Activated CD4-positive, alpha-beta T cell treated with anti-CD3 and anti-CD28 coated beads for 36 hours (primary cell): Measurements from ENCODE around the gene ZNF331. TPM values are rescaled to one million over a fixed set of nuclear protein-coding genes. Genes with fewer than 3 reads are reported as not detected.

ENCODE experiments used
- ATAC-seq: fragments of 200-7000 bp; cut with Tn5 transposase; one replicate; pipeline ENCODE4 v1.10.0; 2021; ENCODE audit warnings: mild to moderate bottlenecking, moderate library complexity
- CTCF ChIA-PET: fragments of 350-600 bp; sonication (Branson Sonifier 250); formaldehyde crosslinking; loops from one replicate; lab custom pipeline; 2021; ENCODE audit warnings: antibody characterized with exemption; lab: Charles Lee
- POLR2A ChIA-PET: fragments of 350-600 bp; sonication (Branson Sonifier 250); formaldehyde crosslinking; loops from one replicate; lab custom pipeline; 2021; ENCODE audit warnings: antibody characterized with exemption, inconsistent platforms; lab: Charles Lee
- DNase-seq: peaks from one replicate; pipeline ENCODE4 v3.0.0-alpha.2; 2020
- H3K27ac Mint-ChIP-seq: one replicate; pipeline ENCODE4 v1.8.0; 2021; ENCODE audit warnings: mixed read lengths
- H3K27me3 Mint-ChIP-seq: one replicate; pipeline ENCODE4 v1.8.0; 2021; ENCODE audit warnings: mixed read lengths
- H3K36me3 Mint-ChIP-seq: one replicate; pipeline ENCODE4 v1.8.0; 2021; ENCODE audit warnings: low read depth, mixed read lengths
- H3K4me1 Mint-ChIP-seq: one replicate; pipeline ENCODE4 v1.8.0; 2021; ENCODE audit warnings: mixed read lengths
- H3K4me3 Mint-ChIP-seq: one replicate; pipeline ENCODE4 v1.8.0; 2021; ENCODE audit warnings: mild to moderate bottlenecking, moderate library complexity, mixed read lengths
- H3K9me3 Mint-ChIP-seq: one replicate; pipeline ENCODE4 v1.8.0; 2021; ENCODE audit warnings: low read depth, mixed read lengths
- intact Hi-C, 2 experiments: fragments of 100-400 bp; cut with DNase I in 1 of 2; cut with micrococcal nuclease in 1 of 2; formaldehyde crosslinking; loops; one replicate each; pipeline versions ENCODE4 v1.14.2 to v1.15.1; 2022 to 2024; cut with DNase I, micrococcal nuclease
- total RNA-seq, 2 experiments: library from RNA; stranded (reverse); gene quantifications; one replicate each; pipeline ENCODE4 v1.2.3, GENCODE V29; 2021

The ZNF331 gene
- total RNA-seq, 2 experiments from 2014 or later, result 24.3 to 29.7 TPM

- DNase-seq (peak; percentile 38), ATAC-seq (peak; percentile 2)
- no peaks in the 10 kb centered on the region for H3K27me3 Mint-ChIP-seq
- H3K4me1 Mint-ChIP-seq, result peaks cover 15% of the 10 kb centered on the region
- ChIA-PET CTCF (interaction anchor here (0.7 kb wide), 1 partner anchor 210 kb away, joined by 3 read pairs; no protein-coding TSS in a partner anchor), POLR2A (interaction anchor here (1.2 kb wide), 1 partner anchor 16 kb away, joined by 6 read pairs; no protein-coding TSS in a partner anchor)
- intact Hi-C loops, result loop anchor here (5.0 kb wide), 4 partner anchors 54 to 579 kb away; partner anchors contain the start of genes ZNF160 (in 1 of the 2) and ZNF813 (in 1 of the 2)
- H3K9me3 Mint-ChIP-seq, result peaks cover 19% of the 10 kb centered on the region
- peak overlapping the region; percentile 89 for H3K27ac Mint-ChIP-seq
- H3K4me3 Mint-ChIP-seq, result peak overlapping the region; percentile 100
- peaks cover 44% of the 10 kb centered on the region for H3K36me3 Mint-ChIP-seq
These were observed 16.4 kb upstream of the ZNF331 start for GRCh38 chr19:53521373-53522202.

GRCh38 chr19:53525922-53526321 is 12.0 kb upstream of the ZNF331 start:
- Mint-ChIP-seq H3K27me3 (no peaks in the 10 kb centered on the region), H3K36me3 (peaks cover 72% of the 10 kb centered on the region), H3K4me3 (no peak overlapping the region), H3K9me3 (peaks cover 17% of the 10 kb centered on the region), H3K27ac (no peak overlapping the region), H3K4me1 (peaks cover 11% of the 10 kb centered on the region)
- ChIA-PET CTCF (no interaction called here), POLR2A (no interaction called here)
- DNase-seq (no peak), ATAC-seq (no peak)
- intact Hi-C loops, result no loop called here

- ChIA-PET POLR2A (no interaction called here), CTCF (no interaction called here)
- Mint-ChIP-seq H3K27me3 (no peaks in the 10 kb centered on the region), H3K4me3 (no peak overlapping the region), H3K4me1 (no peaks in the 10 kb centered on the region), H3K27ac (no peak overlapping the region), H3K9me3 (peaks cover 13% of the 10 kb centered on the region), H3K36me3 (peaks cover 53% of the 10 kb centered on the region)
- DNase-seq (no peak), ATAC-seq (no peak)
- intact Hi-C loops, result no loop called here
These were observed 7.3 kb upstream of the ZNF331 start for GRCh38 chr19:53530622-53531021.

- H3K4me3 Mint-ChIP-seq, result no peak overlapping the region
- no peak overlapping the region for H3K27ac Mint-ChIP-seq
- ChIA-PET POLR2A (no interaction called here), CTCF (no interaction called here)
- no peaks in the 10 kb centered on the region for H3K27me3 Mint-ChIP-seq
- H3K9me3 Mint-ChIP-seq, result peaks cover 7% of the 10 kb centered on the region
- DNase-seq, result no peak
- ATAC-seq, result no peak
- H3K36me3 Mint-ChIP-seq, result peaks cover 54% of the 10 kb centered on the region
- peaks cover 3% of the 10 kb centered on the region for H3K4me1 Mint-ChIP-seq
- intact Hi-C loops, result no loop called here
These were observed 6.5 kb upstream of the ZNF331 start for GRCh38 chr19:53531457-53531856.

- no peaks in the 10 kb centered on the region for H3K27me3 Mint-ChIP-seq
- H3K4me1 Mint-ChIP-seq, result peaks cover 11% of the 10 kb centered on the region
- ChIA-PET POLR2A (no interaction called here), CTCF (no interaction called here)
- H3K4me3 Mint-ChIP-seq, result no peak overlapping the region
- H3K9me3 Mint-ChIP-seq, result peaks cover 5% of the 10 kb centered on the region
- no peak overlapping the region for H3K27ac Mint-ChIP-seq
- DNase-seq (no peak), ATAC-seq (no peak)
- H3K36me3 Mint-ChIP-seq, result peaks cover 55% of the 10 kb centered on the region
- intact Hi-C loops, result no loop called here
These were observed 5.6 kb upstream of the ZNF331 start for GRCh38 chr19:53532362-53532761.

GRCh38 chr19:53536225-53536548 is 1.8 kb upstream of the ZNF331 start:
- ATAC-seq (no peak), DNase-seq (no peak)
- Mint-ChIP-seq H3K27me3 (no peaks in the 10 kb centered on the region), H3K27ac (peak overlapping the region; percentile 53), H3K4me3 (peak overlapping the region; percentile 4), H3K4me1 (peaks cover 26% of the 10 kb centered on the region), H3K9me3 (peaks cover 4% of the 10 kb centered on the region), H3K36me3 (peaks cover 57% of the 10 kb centered on the region)
- CTCF ChIA-PET, result interaction anchor here (1.3 kb wide), 1 partner anchor 16 kb away, joined by 3 read pairs; no protein-coding TSS in a partner anchor
- intact Hi-C loops, result loop anchor here in 1 of 2 experiments (5.0 kb wide), 1 partner anchor 331 kb away; the partner anchor contains the start of gene MYADM
- POLR2A ChIA-PET, result interaction anchor here (0.9 kb wide), 1 partner anchor 16 kb away, joined by 5 read pairs; no protein-coding TSS in a partner anchor

GRCh38 chr19:53537121-53537520 is 824 bp upstream of the ZNF331 start:
- peak; percentile 3 for ATAC-seq
- peaks cover 63% of the 10 kb centered on the region for H3K36me3 Mint-ChIP-seq
- CTCF ChIA-PET, result interaction anchor here (0.5 to 1.3 kb wide), 2 partner anchors 17 to 31 kb away, joined by 3 read pairs; no protein-coding TSS in a partner anchor

GRCh38 chr19:53538378-53539109 is 599 bp downstream of the ZNF331 start:
- H3K4me3 Mint-ChIP-seq, result peak overlapping the region; percentile 95
- peaks cover 65% of the 10 kb centered on the region for H3K36me3 Mint-ChIP-seq
- DNase-seq, result peak; percentile 35
- CTCF ChIA-PET, result no interaction called here
- POLR2A ChIA-PET, result no interaction called here
- H3K9me3 Mint-ChIP-seq, result peaks cover 4% of the 10 kb centered on the region
- H3K4me1 Mint-ChIP-seq, result peaks cover 34% of the 10 kb centered on the region
- peak; percentile 5 for ATAC-seq
- peak overlapping the region; percentile 98 for H3K27ac Mint-ChIP-seq
- intact Hi-C loops, result loop anchor here in 1 of 2 experiments (1.0 to 5.0 kb wide), 2 partner anchors 16 to 329 kb away; partner anchors contain the start of gene MYADM
- no peaks in the 10 kb centered on the region for H3K27me3 Mint-ChIP-seq

More at GRCh38 chr19:53537121-53537520, 824 bp upstream of the ZNF331 start:
- Mint-ChIP-seq H3K9me3 (peaks cover 4% of the 10 kb centered on the region), H3K4me1 (peaks cover 33% of the 10 kb centered on the region), H3K27ac (peak overlapping the region; percentile 98), H3K4me3 (peak overlapping the region; percentile 95), H3K27me3 (no peaks in the 10 kb centered on the region)
- intact Hi-C loops, result loop anchor here (1.0 to 5.0 kb wide), 3 partner anchors 17 to 330 kb away; partner anchors contain the start of gene MYADM (in 1 of the 2)
- POLR2A ChIA-PET, result interaction anchor here (0.7 to 1.3 kb wide), 2 partner anchors 16 to 17 kb away, joined by 3 to 6 read pairs; no protein-coding TSS in a partner anchor
- DNase-seq, result no peak

- Mint-ChIP-seq H3K36me3 (peaks cover 70% of the 10 kb centered on the region), H3K27me3 (no peaks in the 10 kb centered on the region), H3K27ac (peak overlapping the region; percentile 33), H3K4me1 (peaks cover 36% of the 10 kb centered on the region), H3K4me3 (no peak overlapping the region), H3K9me3 (peaks cover 4% of the 10 kb centered on the region)
- DNase-seq (no peak), ATAC-seq (no peak)
- ChIA-PET CTCF (no interaction called here), POLR2A (no interaction called here)
- intact Hi-C loops, result no loop called here
These were observed 2.1 kb downstream of the ZNF331 start for GRCh38 chr19:53540091-53540490.

- POLR2A ChIA-PET, result no interaction called here
- Mint-ChIP-seq H3K36me3 (peaks cover 69% of the 10 kb centered on the region), H3K27ac (peak overlapping the region; percentile 47), H3K4me1 (peaks cover 36% of the 10 kb centered on the region), H3K4me3 (no peak overlapping the region), H3K9me3 (peaks cover 5% of the 10 kb centered on the region), H3K27me3 (no peaks in the 10 kb centered on the region)
- CTCF ChIA-PET, result no interaction called here
- intact Hi-C loops, result no loop called here
- no peak for DNase-seq
- no peak for ATAC-seq
These were observed 4.0 kb downstream of the ZNF331 start for GRCh38 chr19:53541971-53542370.
